CD4-positive, alpha-beta T cell treated with Interleukin-15 for 1 hour (primary cell): ENCODE measurements around the gene SMPD3.

ENCODE experiments used
- DNase-seq: peaks from one replicate; pipeline ENCODE4 v3.0.0-alpha.2; 2020

SMPD3 gene

DNA sequence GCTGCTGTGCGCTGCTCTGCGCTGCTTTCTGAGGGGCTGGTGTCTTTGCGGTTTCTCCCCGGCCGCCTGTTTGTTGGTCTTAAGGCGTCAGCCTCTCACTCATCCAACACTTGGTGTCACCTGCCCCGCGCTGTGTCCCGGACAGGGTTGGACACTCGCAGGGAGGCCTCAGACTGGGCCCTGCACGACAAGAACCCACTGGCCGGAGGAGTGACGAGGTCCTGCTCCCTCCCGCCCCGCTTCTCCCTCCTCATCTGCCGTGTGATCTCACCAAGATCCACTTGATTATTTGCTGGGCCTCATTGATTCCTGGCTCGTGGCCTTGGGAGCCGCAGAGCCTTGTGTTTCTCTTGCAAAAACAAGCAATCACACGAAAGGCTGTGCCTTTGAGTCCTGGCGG, 80.9 kb downstream of the SMPD3 start:
- DNase-seq: no peak

DNA sequence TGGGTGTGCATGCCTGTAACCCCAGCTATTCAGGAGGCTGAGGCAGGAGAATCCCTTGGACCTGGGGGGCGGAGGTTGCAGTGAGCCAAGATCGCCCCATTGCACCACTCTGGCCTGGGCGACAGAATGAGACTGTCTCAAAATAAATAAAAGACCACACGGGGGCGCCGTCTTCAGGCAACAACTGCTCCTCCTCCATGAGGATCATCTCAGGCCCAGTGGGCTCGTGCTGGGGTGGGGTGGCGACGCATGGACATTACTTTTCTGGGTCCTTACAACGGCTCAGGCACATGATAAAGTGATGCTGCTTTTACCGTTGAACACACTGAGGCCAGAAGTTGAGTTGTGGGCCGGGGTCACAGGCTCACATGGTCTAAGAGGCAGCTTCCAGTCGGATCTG, 81.3 kb downstream of the SMPD3 start:
- no peak for DNase-seq

DNA sequence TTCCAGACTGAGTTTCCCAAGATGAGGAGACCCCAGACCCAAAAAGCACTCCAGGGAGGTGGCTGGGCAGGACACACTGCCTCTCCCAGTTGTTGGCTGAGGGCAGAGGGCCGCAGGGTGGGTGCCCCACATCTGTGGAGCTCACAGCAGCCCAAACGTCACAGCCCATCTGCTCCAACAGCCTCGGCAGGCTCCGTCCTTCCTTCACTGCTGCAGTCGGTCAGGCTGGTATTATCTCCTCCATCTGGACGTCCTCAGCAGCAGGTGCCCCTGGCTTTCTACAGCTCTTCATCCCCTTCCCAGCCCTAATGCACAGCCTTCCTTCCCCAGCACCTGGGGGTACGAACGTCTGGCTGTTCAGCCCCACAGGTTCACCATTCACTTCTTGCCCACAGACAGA, 82.2 kb downstream of the SMPD3 start:
- DNase-seq: no peak

GRCh38 chr16:68365167-68365817, 83.0 kb downstream of the SMPD3 start:
- DNase-seq: no peak

GRCh38 chr16:68364561-68364998, 83.7 kb downstream of the SMPD3 start:
- DNase-seq: no peak

DNA sequence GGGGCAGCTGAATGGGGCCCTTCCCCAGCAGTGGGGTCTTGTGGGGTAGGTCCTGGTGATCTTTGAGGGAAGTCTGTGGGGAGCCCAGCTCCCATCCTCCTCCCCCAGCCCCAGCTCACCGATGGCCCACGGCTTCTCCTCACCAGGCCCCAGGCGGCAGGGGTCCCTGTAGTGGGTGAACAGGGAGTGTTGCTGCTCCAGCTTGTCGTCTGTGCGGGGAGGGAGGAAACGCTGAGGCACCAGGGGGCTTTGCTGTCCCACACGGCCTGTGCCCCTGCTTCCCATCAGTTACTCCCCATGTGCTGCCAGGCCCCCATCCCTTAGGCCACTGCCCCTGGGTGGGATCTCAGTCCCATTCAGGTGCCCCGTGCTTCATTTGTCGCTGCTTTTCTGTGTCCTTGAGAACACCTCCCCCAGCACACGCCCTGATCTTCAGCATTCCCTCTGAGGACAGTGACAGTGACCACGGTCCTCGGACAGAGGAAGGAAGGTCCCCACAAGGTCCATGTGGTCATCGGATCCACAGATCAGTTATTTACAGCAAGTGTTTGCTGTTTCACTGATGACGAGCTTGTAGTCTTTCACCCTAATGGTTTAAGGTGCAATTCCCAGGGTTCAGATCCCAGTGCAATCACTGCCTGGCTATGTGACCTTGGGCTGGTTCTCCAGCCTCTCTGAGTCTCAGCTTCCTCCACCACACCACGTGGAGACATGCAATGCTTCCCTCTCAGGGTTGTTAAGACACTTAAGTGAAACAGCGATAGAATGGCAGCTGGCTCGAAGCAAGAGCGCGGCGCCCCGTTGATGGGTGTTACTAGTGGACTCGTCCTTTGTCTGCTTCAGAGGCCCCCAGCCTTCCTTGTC, 84.4 kb downstream of the SMPD3 start:
- DNase-seq: no peak

DNA sequence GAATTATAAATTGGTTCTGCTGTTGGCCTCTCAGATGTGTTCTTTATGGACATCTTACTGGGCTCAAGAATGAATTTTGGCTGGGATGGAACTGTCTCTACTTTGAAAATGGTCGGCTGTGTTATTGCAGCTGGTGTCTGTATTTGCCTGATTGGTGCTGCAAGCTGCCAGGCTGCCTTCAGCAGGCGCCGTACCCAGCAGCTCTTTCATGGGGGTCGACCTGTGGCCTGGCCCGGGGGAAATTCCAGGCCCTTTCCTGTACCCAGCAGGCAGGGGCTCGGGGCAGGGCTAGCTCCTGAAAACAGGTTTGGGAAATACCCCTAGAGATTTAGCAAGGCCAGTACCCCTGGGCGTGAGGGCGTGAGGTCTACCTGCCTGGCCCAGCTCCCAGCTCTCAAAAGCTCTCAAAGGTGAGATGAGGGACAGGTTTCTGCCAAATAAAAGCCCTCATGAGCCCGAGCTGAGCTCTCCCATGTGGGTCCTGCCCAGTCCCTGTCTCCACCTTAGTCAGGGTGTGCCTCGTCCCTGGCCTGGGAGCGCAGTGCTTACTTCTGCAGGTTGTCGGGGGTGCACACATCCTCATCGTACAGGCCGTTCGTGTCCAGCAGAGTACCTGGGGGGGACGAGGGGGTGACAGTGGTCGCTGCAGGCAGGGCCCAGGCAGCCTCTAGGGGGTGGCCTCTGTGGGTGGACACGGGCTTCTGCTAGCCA, 85.2 kb downstream of the SMPD3 start:
- DNase-seq: no peak

- DNase-seq: no peak
Observed at GRCh38 chr16:68362262-68362913, 85.9 kb downstream of the SMPD3 start.

GRCh38 chr16:68361485-68361884, 86.8 kb downstream of the SMPD3 start:
- DNase-seq: no peak

- no peak for DNase-seq
Observed at GRCh38 chr16:68360956-68361355, 87.4 kb downstream of the SMPD3 start.

DNA sequence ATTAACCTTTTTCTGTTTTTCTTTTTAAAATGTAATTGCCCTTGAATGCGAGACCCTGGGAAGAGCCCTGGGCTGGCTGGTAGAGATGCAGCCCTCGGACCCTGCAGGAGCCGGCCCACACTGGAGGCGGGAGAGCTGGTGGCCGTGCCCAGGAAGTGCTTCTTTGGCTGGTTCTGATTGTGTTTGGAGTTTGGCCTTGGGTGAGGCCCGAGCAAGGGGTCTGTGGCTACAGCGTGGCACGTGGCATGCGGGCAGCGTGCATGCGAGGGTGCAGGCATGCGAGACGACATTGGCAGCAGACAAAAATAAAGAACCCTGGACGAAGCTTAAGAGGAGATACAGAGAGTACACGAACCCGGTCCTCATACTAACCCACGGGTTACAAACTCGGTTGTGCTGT, 87.8 kb downstream of the SMPD3 start:
- DNase-seq: no peak

DNA sequence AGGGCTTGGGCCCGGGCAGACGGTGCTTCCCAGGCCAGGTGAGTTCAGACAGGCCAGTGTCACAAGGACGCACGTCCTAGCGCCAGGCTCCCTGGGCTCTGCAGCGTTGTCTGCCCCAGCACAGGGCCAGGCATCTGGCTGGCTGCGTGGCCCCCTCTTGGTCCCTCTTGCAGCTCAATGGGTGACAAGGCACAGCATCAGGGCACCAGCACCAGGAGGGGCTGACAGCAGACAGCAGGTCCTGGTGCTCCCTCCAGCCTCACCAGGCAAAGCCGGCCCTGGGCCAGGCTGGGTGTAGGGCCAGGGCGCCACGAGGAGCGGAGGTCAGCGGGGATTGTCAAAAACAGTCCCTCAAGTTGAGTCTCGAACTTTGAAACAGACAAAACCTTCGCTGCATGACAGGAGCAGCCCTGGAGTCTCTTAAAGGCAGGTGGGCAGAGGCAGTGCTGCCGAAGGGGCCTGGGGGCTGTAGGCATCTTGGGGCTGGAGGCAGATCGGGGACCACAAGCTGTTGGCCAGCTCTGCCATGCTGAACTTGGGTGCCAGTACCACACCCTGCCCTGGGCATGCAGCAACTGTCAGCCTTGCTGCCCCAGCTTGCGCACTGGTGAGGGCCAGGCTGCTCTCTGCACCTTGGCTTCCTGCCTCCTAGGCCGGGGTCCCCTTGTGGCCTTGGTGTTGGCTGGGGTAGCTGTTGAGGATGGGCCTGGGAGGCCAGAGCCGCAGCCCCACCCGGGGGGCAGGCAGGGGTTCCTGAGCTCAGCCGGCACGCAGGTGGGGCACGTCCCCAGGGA, 88.7 kb downstream of the SMPD3 start:
- no peak for DNase-seq

DNA sequence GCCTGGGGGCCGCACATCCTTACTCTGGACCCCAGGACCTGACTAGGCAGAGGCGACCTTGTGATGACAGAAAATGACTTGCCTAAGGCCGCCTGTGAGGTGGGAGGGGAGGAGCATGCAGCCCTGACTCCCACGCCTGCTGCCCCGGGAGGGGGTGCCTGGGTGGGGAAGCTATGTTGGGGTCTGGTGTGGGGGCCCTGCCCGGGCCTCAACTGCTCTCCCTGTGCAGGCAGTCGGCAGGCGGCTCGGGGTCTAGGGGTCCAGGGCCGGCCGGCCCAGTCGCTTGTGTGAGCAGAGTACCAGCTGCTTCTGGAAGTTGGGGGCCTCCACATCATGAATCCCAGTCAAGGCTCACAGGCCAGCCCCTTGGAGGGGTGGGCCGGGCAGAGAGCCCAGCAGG, 89.4 kb downstream of the SMPD3 start:
- DNase-seq: no peak

DNA sequence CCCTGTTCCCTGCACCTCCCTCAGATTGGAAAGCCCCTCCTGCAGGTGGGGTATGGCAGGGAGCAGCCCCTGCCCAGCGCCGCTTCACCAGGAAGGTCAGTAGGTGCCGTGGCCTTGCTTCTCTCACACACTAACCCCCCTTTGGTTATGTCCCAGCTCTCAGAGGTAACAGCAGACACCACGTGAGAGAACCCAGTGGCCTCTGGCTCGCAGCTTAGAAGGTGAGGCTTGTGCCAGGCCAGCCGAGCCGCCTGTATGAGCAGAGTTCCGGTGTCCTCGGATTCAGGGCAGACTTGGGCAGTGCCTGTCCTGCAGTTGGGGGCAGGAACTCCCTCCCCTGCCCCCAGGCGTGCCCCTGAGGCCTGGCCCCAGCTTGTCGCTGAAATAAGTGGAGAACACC, 90.4 kb downstream of the SMPD3 start:
- DNase-seq: no peak

DNA sequence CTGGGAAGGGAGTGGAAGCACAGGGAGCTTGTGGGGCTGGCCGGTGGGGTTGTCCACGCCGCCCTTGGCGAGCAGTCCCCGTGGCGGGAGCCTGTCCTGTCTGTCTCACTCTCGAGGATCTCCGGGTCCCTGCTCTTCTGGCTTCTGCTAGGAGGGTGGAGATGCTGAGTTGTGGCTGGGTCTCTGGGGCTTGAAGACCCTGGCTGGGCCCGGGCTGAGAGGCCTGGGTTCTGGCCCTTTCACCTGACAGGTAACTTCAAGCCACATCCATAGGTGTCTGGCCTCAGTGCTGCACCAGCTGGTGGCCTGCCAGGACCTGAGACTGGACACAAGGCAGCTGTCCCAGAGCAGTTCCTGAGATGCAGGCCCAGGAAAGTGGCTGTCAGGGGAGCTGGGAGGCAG, 90.8 kb downstream of the SMPD3 start:
- DNase-seq: no peak

DNA sequence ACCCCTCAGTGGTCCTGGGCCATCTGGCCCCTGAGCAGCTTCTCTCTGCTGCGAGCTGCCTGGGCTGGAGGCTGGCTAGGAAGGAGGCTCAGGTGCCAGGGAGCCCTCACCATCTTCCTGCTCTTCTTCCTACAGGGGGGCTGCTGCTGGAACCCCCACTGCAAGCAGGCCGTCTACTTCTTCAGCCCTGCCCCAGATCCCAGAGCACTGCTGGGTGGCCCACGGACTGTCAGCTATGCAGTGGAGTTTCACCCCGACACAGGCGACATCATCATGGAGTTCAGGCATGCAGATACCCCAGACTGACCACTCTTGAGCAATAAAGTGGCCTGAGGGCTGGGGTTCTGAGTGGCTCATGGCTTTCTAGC, 91.4 kb downstream of the SMPD3 start:
- DNase-seq: no peak

GRCh38 chr16:68356249-68356918, 91.9 kb downstream of the SMPD3 start:
- DNase-seq: peak; percentile 79

DNA sequence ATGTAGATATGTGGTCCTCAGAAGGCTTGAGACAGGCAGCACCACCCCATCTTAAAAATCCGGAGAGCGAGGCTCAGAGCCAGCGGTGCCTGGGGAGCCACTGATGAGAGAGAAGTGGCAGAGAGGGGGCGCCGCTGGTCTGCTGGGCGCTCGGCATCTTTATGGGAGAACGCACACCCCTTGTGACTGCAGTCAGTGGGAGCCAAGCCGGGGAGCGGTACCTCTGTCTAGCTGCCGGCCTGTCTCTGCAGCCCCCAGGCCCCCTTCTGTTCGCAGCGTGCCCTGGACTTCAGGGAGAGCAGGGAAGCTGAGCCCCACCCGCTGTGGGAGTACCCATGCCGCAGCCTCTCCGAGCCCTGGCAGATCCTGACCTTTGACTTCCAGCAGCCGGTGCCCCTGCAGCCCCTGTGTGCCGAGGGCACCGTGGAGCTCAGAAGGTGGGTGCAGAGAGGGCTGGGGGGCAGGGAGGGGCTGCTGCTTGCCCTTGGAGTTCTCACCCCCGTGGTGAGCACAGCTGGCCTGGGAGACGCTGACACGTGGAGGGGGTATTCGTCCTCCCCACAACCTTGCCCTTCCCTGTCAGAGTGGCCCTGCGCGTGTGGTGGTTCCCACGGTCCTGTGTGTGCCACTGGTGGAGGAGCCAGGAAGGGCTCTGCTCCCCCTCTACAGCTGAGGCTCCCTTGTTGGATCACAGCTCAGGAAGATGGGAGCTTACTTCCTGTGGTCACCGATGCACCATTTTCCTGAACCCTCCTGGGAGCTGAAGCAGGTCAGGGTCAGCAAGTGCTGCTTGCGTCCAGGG, 92.7 kb downstream of the SMPD3 start:
- DNase-seq: no peak

- DNase-seq: no peak
Observed at GRCh38 chr16:68354816-68355215, 93.5 kb downstream of the SMPD3 start.

DNA sequence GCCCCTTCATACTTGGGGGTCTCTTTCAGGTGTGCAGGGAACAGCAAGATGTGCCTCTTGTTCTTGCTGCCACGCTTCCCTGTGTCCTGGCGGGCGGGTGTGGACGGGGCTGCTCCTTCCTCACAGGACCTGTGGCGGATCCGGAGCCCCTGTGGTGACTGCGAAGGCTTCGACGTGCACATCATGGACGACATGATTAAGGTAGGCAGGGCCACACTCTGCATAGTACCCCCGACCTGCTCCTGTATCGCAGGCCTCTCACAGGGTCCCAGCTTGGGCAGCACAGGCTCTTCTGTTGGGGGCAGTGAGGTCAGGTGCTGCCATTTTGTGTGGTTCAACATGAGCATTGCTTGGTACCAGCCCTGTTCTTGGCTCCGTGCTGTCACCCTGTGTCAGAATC, 94.9 kb downstream of the SMPD3 start:
- DNase-seq: no peak

- no peak for DNase-seq
Observed at GRCh38 chr16:68351991-68352431, 96.3 kb downstream of the SMPD3 start.
